NCI-H1694 treated with DMSO at 0.1 percent for 48 hours (cell line): Measurements from ENCODE around the gene PPARG.
"Not testable (repeated sequence)": the region's sequence is repeated elsewhere in the genome, so short reads cannot be mapped to it uniquely, and the experiment has no call there.

Experiments used
- DNase-seq: peaks from one replicate; lab custom pipeline; 2025; lab: John Stamatoyannopoulos, UW

Gene PPARG

GRCh38 chr3:12444582-12445471 is 156.0 kb downstream of the PPARG start:
- DNase-seq = no peak

- DNase-seq = no peak
These were observed 156.8 kb downstream of the PPARG start for GRCh38 chr3:12445523-12446240.

- no peak for DNase-seq
These were observed 157.4 kb downstream of the PPARG start for GRCh38 chr3:12446298-12446697.

GRCh38 chr3:12447075-12447474 is 158.2 kb downstream of the PPARG start:
- no peak for DNase-seq

GRCh38 chr3:12448404-12449202 is 159.7 kb downstream of the PPARG start:
- not testable (repeated sequence) for DNase-seq

GRCh38 chr3:12449889-12450682 is 161.2 kb downstream of the PPARG start:
- no peak for DNase-seq

GRCh38 chr3:12451481-12451880 is 162.6 kb downstream of the PPARG start:
- no peak for DNase-seq

GRCh38 chr3:12451960-12452359 is 163.1 kb downstream of the PPARG start:
- no peak for DNase-seq

- no peak for DNase-seq
These were observed 163.8 kb downstream of the PPARG start for GRCh38 chr3:12452361-12453330.

- no peak for DNase-seq
These were observed 165.4 kb downstream of the PPARG start for GRCh38 chr3:12454076-12454815.

GRCh38 chr3:12454816-12455121 is 165.9 kb downstream of the PPARG start:
- no peak for DNase-seq

- DNase-seq = no peak
These were observed 166.9 kb downstream of the PPARG start for GRCh38 chr3:12455740-12456139.

GRCh38 chr3:12456441-12456840 is 167.6 kb downstream of the PPARG start:
- no peak for DNase-seq

- not testable (repeated sequence) for DNase-seq
These were observed 168.5 kb downstream of the PPARG start for GRCh38 chr3:12457380-12457779.

- no peak for DNase-seq
These were observed 170.0 kb downstream of the PPARG start for GRCh38 chr3:12458901-12459300.

GRCh38 chr3:12460127-12460526 is 171.3 kb downstream of the PPARG start:
- no peak for DNase-seq

GRCh38 chr3:12461097-12461649 is 172.3 kb downstream of the PPARG start:
- DNase-seq = no peak

- DNase-seq = no peak
These were observed 173.5 kb downstream of the PPARG start for GRCh38 chr3:12462159-12462947.

GRCh38 chr3:12463686-12464085 is 174.8 kb downstream of the PPARG start:
- no peak for DNase-seq
